GM20000 (cell line): ENCODE measurements around the gene PSD.

Experiments used
- DNase-seq: peaks from one replicate; pipeline ENCODE4 v3.0.0; 2012; ENCODE audit warnings: low spot score
- TF ChIP-seq, protein P1 (sequence below): IDR thresholded peaks from 2 replicates; pipeline ENCODE4 v1.5.1; 2012; ENCODE audit warnings: mild to moderate bottlenecking, control low read depth; ENCODE audit errors: extremely low read depth, missing control alignments

The PSD gene

DNA sequence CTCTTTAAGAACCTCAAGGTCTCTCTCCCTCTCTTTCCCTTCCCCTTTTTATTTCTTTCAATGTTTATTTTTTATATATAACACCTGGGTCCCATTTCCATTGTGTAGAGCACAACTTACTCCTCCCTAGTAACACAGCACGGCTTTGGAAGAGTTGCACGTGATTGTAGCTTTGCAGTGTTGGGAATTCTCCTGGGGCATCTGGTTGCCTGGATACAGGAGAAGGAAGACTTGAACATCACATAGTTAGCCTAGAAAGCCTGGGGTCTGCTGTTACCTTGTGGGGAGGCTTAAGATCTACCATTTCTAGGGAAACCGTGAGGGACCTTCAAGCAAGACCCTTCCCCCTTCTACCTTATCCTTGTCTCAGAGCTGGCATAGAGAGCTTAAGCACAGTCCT is 64.1 kb downstream of the PSD start:
- no peak for DNase-seq
- TF ChIP-seq, protein P1, sequence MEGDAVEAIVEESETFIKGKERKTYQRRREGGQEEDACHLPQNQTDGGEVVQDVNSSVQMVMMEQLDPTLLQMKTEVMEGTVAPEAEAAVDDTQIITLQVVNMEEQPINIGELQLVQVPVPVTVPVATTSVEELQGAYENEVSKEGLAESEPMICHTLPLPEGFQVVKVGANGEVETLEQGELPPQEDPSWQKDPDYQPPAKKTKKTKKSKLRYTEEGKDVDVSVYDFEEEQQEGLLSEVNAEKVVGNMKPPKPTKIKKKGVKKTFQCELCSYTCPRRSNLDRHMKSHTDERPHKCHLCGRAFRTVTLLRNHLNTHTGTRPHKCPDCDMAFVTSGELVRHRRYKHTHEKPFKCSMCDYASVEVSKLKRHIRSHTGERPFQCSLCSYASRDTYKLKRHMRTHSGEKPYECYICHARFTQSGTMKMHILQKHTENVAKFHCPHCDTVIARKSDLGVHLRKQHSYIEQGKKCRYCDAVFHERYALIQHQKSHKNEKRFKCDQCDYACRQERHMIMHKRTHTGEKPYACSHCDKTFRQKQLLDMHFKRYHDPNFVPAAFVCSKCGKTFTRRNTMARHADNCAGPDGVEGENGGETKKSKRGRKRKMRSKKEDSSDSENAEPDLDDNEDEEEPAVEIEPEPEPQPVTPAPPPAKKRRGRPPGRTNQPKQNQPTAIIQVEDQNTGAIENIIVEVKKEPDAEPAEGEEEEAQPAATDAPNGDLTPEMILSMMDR = no peak
